Measurements from ENCODE around the gene KBTBD8. TPM values are rescaled to one million over a fixed set of nuclear protein-coding genes. Genes with fewer than 3 reads are reported as not detected.

The KBTBD8 gene, protein sequence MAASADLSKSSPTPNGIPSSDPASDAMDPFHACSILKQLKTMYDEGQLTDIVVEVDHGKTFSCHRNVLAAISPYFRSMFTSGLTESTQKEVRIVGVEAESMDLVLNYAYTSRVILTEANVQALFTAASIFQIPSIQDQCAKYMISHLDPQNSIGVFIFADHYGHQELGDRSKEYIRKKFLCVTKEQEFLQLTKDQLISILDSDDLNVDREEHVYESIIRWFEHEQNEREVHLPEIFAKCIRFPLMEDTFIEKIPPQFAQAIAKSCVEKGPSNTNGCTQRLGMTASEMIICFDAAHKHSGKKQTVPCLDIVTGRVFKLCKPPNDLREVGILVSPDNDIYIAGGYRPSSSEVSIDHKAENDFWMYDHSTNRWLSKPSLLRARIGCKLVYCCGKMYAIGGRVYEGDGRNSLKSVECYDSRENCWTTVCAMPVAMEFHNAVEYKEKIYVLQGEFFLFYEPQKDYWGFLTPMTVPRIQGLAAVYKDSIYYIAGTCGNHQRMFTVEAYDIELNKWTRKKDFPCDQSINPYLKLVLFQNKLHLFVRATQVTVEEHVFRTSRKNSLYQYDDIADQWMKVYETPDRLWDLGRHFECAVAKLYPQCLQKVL
- total RNA-seq = 1 to 10 TPM in 2 of 4 donors, not detected in 2; 1.5 to 3.3 TPM

- Histone ChIP-seq H3K27ac (peak within 1 kb of the TSS; percentile 82 to 90 (median 86)), H3K9me3 (no peaks in the 10 kb centered on the region)
Measured at GRCh38 chr3:66998113-66998903, at the start of gene KBTBD8. TSS of gene KBTBD8 (plus strand) at chr3:66998307. CDS start at chr3:66998356, 49 bp downstream.

GRCh38 chr3:66948838-66949237, 49.3 kb upstream of the KBTBD8 start:
- Histone ChIP-seq H3K36me3 (no peaks in the 10 kb centered on the region), H3K4me3 (no peak overlapping the region), H3K4me1 (peaks cover 0 to 24% (median 7%) of the 10 kb centered on the region in 4 donors), H3K9me3 (no peaks in the 10 kb centered on the region), H3K27me3 (no peaks in the 10 kb centered on the region), H3K27ac (no peak overlapping the region)
- 46 to 54% methylated on average over 2 of the region's 2 CpGs for WGBS, 2 donors (ENCODE audit: low coverage in 1 of 2)
- intact Hi-C loops (cut with DNase I; ENCODE audit: low total_unique reads) (loop anchor here (10.0 kb wide), 1 partner anchor 1146 kb away; no protein-coding TSS in a partner anchor), in situ Hi-C loops (cut with MboI; ENCODE audit: low pct_ligation_motif_present in 1 of 4, low pct_unique_long_range_greater_than_20kb in 1 of 4, low sequenced_read_pairs in 3 of 4) (loop anchor here in 1 of 4 donors (25.0 kb wide), 1 partner anchor 1938 kb away; no protein-coding TSS in a partner anchor)
- no peak for TF ChIP-seq EP300 (IDR thresholded peaks at IDR 0.05; ENCODE audit: low read depth)
- TF ChIP-seq CTCF (IDR thresholded peaks at IDR 0.05) = no peak
- no peak for TF ChIP-seq POLR2AphosphoS5 (IDR thresholded peaks at IDR 0.05)
- no peak for TF ChIP-seq POLR2A (IDR thresholded peaks at IDR 0.05)
- DNase-seq = no peak

More at GRCh38 chr3:66998113-66998903, at the start of gene KBTBD8:
- H3K27me3 ChIP-seq = peaks cover 21% of the 10 kb centered on the region
- intact Hi-C loops (cut with DNase I; ENCODE audit: low total_unique reads) = no loop called here
- peak within 1 kb of the TSS; percentile 82 to 94 (median 90) for H3K4me3 ChIP-seq
- in situ Hi-C loops (cut with MboI; ENCODE audit: low pct_ligation_motif_present in 1 of 4, low pct_unique_long_range_greater_than_20kb in 1 of 4, low sequenced_read_pairs in 3 of 4) = loop anchor here in 1 of 4 donors (25.0 kb wide), 1 partner anchor 1889 kb away; no protein-coding TSS in a partner anchor
- no peak for TF ChIP-seq EP300 (IDR thresholded peaks at IDR 0.05; ENCODE audit: low read depth)
- TF ChIP-seq POLR2A (IDR thresholded peaks at IDR 0.05) = peak; percentile 71
- TF ChIP-seq CTCF (IDR thresholded peaks at IDR 0.05) = peak in 1 of 5 experiments; percentile 10
- peak; percentile 65 to 80 (median 78) for TF ChIP-seq POLR2AphosphoS5 (IDR thresholded peaks at IDR 0.05)
- peak; percentile 99 for DNase-seq
- 0% methylated on average over 65 of the region's 75 CpGs; no CpG with 5 or more reads in 1 of the 2 donors for WGBS, 2 donors (ENCODE audit: low coverage in 1 of 2)
- H3K36me3 ChIP-seq = no peaks in the 10 kb centered on the region
- peaks cover 8 to 18% (median 11%) of the 10 kb centered on the region in 4 donors for H3K4me1 ChIP-seq

DNA sequence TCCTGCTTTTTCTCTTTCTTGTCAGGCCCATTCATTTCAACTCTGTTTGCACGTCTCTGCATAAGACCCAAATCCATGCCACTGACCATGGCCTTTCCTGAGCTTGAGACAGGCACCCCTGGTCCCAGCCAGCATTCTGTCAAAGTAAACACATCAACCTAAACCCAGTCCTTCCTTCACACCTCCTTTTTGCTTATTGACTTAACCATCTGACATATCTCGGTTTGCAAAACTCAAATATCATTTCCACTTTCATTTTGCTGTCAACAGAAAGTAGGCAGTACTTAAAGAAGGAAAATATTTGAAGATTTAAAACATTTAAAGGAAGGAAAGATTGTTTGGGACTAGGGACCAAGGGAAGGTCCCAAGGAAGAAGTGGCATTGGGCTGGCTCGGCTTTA, 48.2 kb upstream of the KBTBD8 start:
- H3K4me3 ChIP-seq = no peak overlapping the region
- no peak for TF ChIP-seq CTCF (IDR thresholded peaks at IDR 0.05)
- TF ChIP-seq POLR2AphosphoS5 (IDR thresholded peaks at IDR 0.05) = no peak
- no peak for TF ChIP-seq POLR2A (IDR thresholded peaks at IDR 0.05)
- H3K4me1 ChIP-seq = peaks cover 0 to 32% (median 13%) of the 10 kb centered on the region in 4 donors
- intact Hi-C loops (cut with DNase I; ENCODE audit: low total_unique reads) (loop anchor here (10.0 kb wide), 1 partner anchor 1145 kb away; no protein-coding TSS in a partner anchor), in situ Hi-C loops (cut with MboI; ENCODE audit: low pct_ligation_motif_present in 1 of 4, low pct_unique_long_range_greater_than_20kb in 1 of 4, low sequenced_read_pairs in 3 of 4) (loop anchor here in 3 of 4 donors (25.0 kb wide), 1 partner anchor 1937 kb away; no protein-coding TSS in a partner anchor)
- no peak overlapping the region for H3K27ac ChIP-seq
- H3K27me3 ChIP-seq = no peaks in the 10 kb centered on the region
- no peaks in the 10 kb centered on the region for H3K9me3 ChIP-seq
- 78 to 90% methylated on average over 2 to 3 of the region's 3 CpGs for WGBS, 2 donors (ENCODE audit: low coverage in 1 of 2)
- DNase-seq = no peak
- no peaks in the 10 kb centered on the region for H3K36me3 ChIP-seq

All from transverse colon (tissue), 4 donors.